Measurements from ENCODE around the gene ICOS.

The ICOS gene

GRCh38 chr2:204008352-204008751 is 71.8 kb downstream of the ICOS start:
- DNase-seq (ENCODE audit: low spot score), result no peak

GRCh38 chr2:204010628-204011560 is 74.3 kb downstream of the ICOS start:
- DNase-seq (ENCODE audit: low spot score), result no peak
